Mononuclear cell (primary cell): ENCODE measurements around the gene ABCA3. TPM values are rescaled to one million over a fixed set of nuclear protein-coding genes. Genes with fewer than 3 reads are reported as not detected.

Experiments
- H3K27me3 ChIP-seq: 2 replicates; pipeline ENCODE4 v1.6.0; 2011; ENCODE audit warnings: low read length, control low read depth; ENCODE audit not compliant: insufficient read depth
- H3K4me1 ChIP-seq: 2 replicates; pipeline ENCODE4 v1.5.1; 2011; ENCODE audit warnings: mild to moderate bottlenecking, low read length, control low read depth; ENCODE audit not compliant: insufficient read depth
- H3K4me3 ChIP-seq: 2 replicates; pipeline ENCODE4 v1.5.1; 2011; ENCODE audit warnings: mild to moderate bottlenecking, low read length, moderate library complexity
- H3K9me3 ChIP-seq: 2 replicates; pipeline ENCODE4 v1.5.1; 2011; ENCODE audit warnings: low read depth, mild to moderate bottlenecking, control low read depth, low read length
- total RNA-seq: library from RNA; depleted of rRNA; stranded (reverse); fragments of >200 nt; gene quantifications from one replicate; pipeline ENCODE4 v1.2.3, GENCODE V29; 2012

ABCA3 gene
- total RNA-seq, 1 donor: 1.9 TPM

GRCh38 chr16:2235234-2235651 is 105.3 kb downstream of the ABCA3 start:
- Histone ChIP-seq H3K4me3 (no peak overlapping the region), H3K9me3 (no peaks in the 10 kb centered on the region), H3K4me1 (no peaks in the 10 kb centered on the region), H3K27me3 (no peaks in the 10 kb centered on the region)

GRCh38 chr16:2234813-2235170 is 105.7 kb downstream of the ABCA3 start:
- no peaks in the 10 kb centered on the region for H3K4me1 ChIP-seq
- H3K27me3 ChIP-seq: no peaks in the 10 kb centered on the region
- no peak overlapping the region for H3K4me3 ChIP-seq
- H3K9me3 ChIP-seq: no peaks in the 10 kb centered on the region

- no peaks in the 10 kb centered on the region for H3K4me1 ChIP-seq
- no peaks in the 10 kb centered on the region for H3K9me3 ChIP-seq
- H3K27me3 ChIP-seq: no peaks in the 10 kb centered on the region
- H3K4me3 ChIP-seq: no peak overlapping the region
Observed at GRCh38 chr16:2233872-2234812, 106.4 kb downstream of the ABCA3 start.

GRCh38 chr16:2233046-2233775 is 107.3 kb downstream of the ABCA3 start:
- no peaks in the 10 kb centered on the region for H3K4me1 ChIP-seq
- no peaks in the 10 kb centered on the region for H3K27me3 ChIP-seq
- H3K9me3 ChIP-seq: no peaks in the 10 kb centered on the region
- no peak overlapping the region for H3K4me3 ChIP-seq

- no peaks in the 10 kb centered on the region for H3K9me3 ChIP-seq
- H3K4me1 ChIP-seq: no peaks in the 10 kb centered on the region
- H3K27me3 ChIP-seq: no peaks in the 10 kb centered on the region
- no peak overlapping the region for H3K4me3 ChIP-seq
Observed at GRCh38 chr16:2232094-2232990, 108.2 kb downstream of the ABCA3 start.

- no peak overlapping the region for H3K4me3 ChIP-seq
- H3K4me1 ChIP-seq: no peaks in the 10 kb centered on the region
- H3K9me3 ChIP-seq: no peaks in the 10 kb centered on the region
- H3K27me3 ChIP-seq: no peaks in the 10 kb centered on the region
Observed at GRCh38 chr16:2231016-2231931, 109.3 kb downstream of the ABCA3 start.

GRCh38 chr16:2230376-2230775 is 110.2 kb downstream of the ABCA3 start:
- Histone ChIP-seq H3K27me3 (no peaks in the 10 kb centered on the region), H3K9me3 (no peaks in the 10 kb centered on the region)

GRCh38 chr16:2229632-2230250 is 110.8 kb downstream of the ABCA3 start:
- H3K4me3 ChIP-seq: no peak overlapping the region
- H3K9me3 ChIP-seq: no peaks in the 10 kb centered on the region
- peaks cover 9% of the 10 kb centered on the region for H3K4me1 ChIP-seq
- H3K27me3 ChIP-seq: no peaks in the 10 kb centered on the region

More at GRCh38 chr16:2230376-2230775, 110.2 kb downstream of the ABCA3 start:
- Histone ChIP-seq H3K4me1 (peaks cover 4% of the 10 kb centered on the region), H3K4me3 (no peak overlapping the region)

GRCh38 chr16:2229091-2229490 is 111.4 kb downstream of the ABCA3 start:
- Histone ChIP-seq H3K9me3 (no peaks in the 10 kb centered on the region), H3K4me1 (peaks cover 16% of the 10 kb centered on the region), H3K4me3 (no peak overlapping the region), H3K27me3 (no peaks in the 10 kb centered on the region)

GRCh38 chr16:2228161-2228824 is 112.2 kb downstream of the ABCA3 start:
- H3K4me1 ChIP-seq: peaks cover 20% of the 10 kb centered on the region
- H3K27me3 ChIP-seq: no peaks in the 10 kb centered on the region
- no peaks in the 10 kb centered on the region for H3K9me3 ChIP-seq
- H3K4me3 ChIP-seq: no peak overlapping the region

GRCh38 chr16:2226918-2227317 is 113.6 kb downstream of the ABCA3 start:
- Histone ChIP-seq H3K9me3 (no peaks in the 10 kb centered on the region), H3K4me1 (peaks cover 25% of the 10 kb centered on the region), H3K27me3 (no peaks in the 10 kb centered on the region), H3K4me3 (no peak overlapping the region)

- no peaks in the 10 kb centered on the region for H3K27me3 ChIP-seq
- no peaks in the 10 kb centered on the region for H3K9me3 ChIP-seq
- H3K4me3 ChIP-seq: no peak overlapping the region
- peaks cover 25% of the 10 kb centered on the region for H3K4me1 ChIP-seq
Observed at GRCh38 chr16:2226245-2226793, 114.2 kb downstream of the ABCA3 start.
